Activated CD8-positive, alpha-beta T cell treated with anti-CD3 and anti-CD28 coated beads, Interleukin-2, amount 10 ng/mL, durations not matched to agents 7 days and 5 days (primary cell): ENCODE data around the gene CLSTN1. TPM values are rescaled to one million over a fixed set of nuclear protein-coding genes. Genes with fewer than 3 reads are reported as not detected.
A peak's percentile ranks its signal among the peaks of the same experiment; 100 is the strongest.

ENCODE experiments used
- ATAC-seq: fragments of 150-1000 bp; cut with Tn5 transposase; one replicate; pipeline ENCODE4 v1.10.0; 2021; ENCODE audit warnings: moderate library complexity
- CTCF ChIA-PET: fragments of 350-600 bp; sonication (Branson Sonifier 250); formaldehyde crosslinking; loops from one replicate; lab custom pipeline; 2021; ENCODE audit warnings: antibody characterized with exemption; lab: Charles Lee
- POLR2A ChIA-PET: fragments of 350-600 bp; sonication (Branson Sonifier 250); formaldehyde crosslinking; loops from one replicate; lab custom pipeline; 2021; ENCODE audit warnings: antibody characterized with exemption; lab: Charles Lee
- DNase-seq: peaks from one replicate; pipeline ENCODE4 v3.0.0-alpha.2; 2020
- H3K27ac Mint-ChIP-seq: one replicate; pipeline ENCODE4 v1.8.0; 2021; ENCODE audit warnings: mild to moderate bottlenecking, mixed read lengths
- H3K27me3 Mint-ChIP-seq: one replicate; pipeline ENCODE4 v1.8.0; 2021; ENCODE audit warnings: low read depth, mixed read lengths
- H3K36me3 Mint-ChIP-seq: one replicate; pipeline ENCODE4 v1.8.0; 2021; ENCODE audit warnings: low read depth, mixed read lengths
- H3K4me1 Mint-ChIP-seq: one replicate; pipeline ENCODE4 v1.8.0; 2021; ENCODE audit warnings: low read depth, mixed read lengths
- H3K4me3 Mint-ChIP-seq: one replicate; pipeline ENCODE4 v1.8.0; 2021; ENCODE audit warnings: mild to moderate bottlenecking, mixed read lengths
- H3K9me3 Mint-ChIP-seq: one replicate; pipeline ENCODE4 v1.8.0; 2022; ENCODE audit warnings: mixed read lengths; ENCODE audit not compliant: insufficient read depth
- total RNA-seq, 2 experiments: library from RNA; stranded (reverse); gene quantifications; one replicate each; pipeline ENCODE4 v1.2.3, GENCODE V29; 2021

The CLSTN1 gene
- total RNA-seq, 2 experiments from 2014 or later: 91.1 to 96.8 TPM

- Mint-ChIP-seq H3K9me3 (no peaks in the 10 kb centered on the region), H3K36me3 (peaks cover 62% of the 10 kb centered on the region), H3K27me3 (no peaks in the 10 kb centered on the region), H3K4me3 (peak overlapping the region; percentile 78), H3K27ac (peak overlapping the region; percentile 76), H3K4me1 (peaks cover 73% of the 10 kb centered on the region)
- ATAC-seq (peak; percentile 79), DNase-seq (peak; percentile 87)
- CTCF ChIA-PET: interaction anchor here (0.9 to 7.4 kb wide), 9 partner anchors 14 to 180 kb away, joined by 3 to 72 read pairs (median 5); partner anchors contain the start of gene PIK3CD
- POLR2A ChIA-PET: interaction anchor here (0.6 to 8.8 kb wide), 4 partner anchors 13 to 60 kb away, joined by 3 to 72 read pairs (median 13); partner anchors contain the start of gene PIK3CD
Observed at GRCh38 chr1:9689011-9689706, 134.6 kb downstream of the CLSTN1 start.

- Mint-ChIP-seq H3K27ac (peak overlapping the region; percentile 76), H3K27me3 (no peaks in the 10 kb centered on the region), H3K4me3 (peak overlapping the region; percentile 78), H3K36me3 (peaks cover 60% of the 10 kb centered on the region), H3K9me3 (no peaks in the 10 kb centered on the region), H3K4me1 (peaks cover 74% of the 10 kb centered on the region)
- CTCF ChIA-PET: interaction anchor here (0.9 to 7.4 kb wide), 9 partner anchors 14 to 180 kb away, joined by 3 to 72 read pairs (median 5); partner anchors contain the start of gene PIK3CD
- DNase-seq (no peak), ATAC-seq (no peak)
- POLR2A ChIA-PET: interaction anchor here (4.8 to 8.8 kb wide), 2 partner anchors 35 to 60 kb away, joined by 22 to 72 read pairs; partner anchors contain the start of gene PIK3CD
Observed at GRCh38 chr1:9688599-9688998, 135.2 kb downstream of the CLSTN1 start.

- H3K27ac Mint-ChIP-seq: peak overlapping the region; percentile 76
- ATAC-seq: no peak
Observed at GRCh38 chr1:9687874-9688582, 135.7 kb downstream of the CLSTN1 start.

GRCh38 chr1:9687120-9687873 is 136.5 kb downstream of the CLSTN1 start:
- H3K4me1 Mint-ChIP-seq: peaks cover 80% of the 10 kb centered on the region
- DNase-seq (peak; percentile 65), ATAC-seq (peak; percentile 35)
- no peaks in the 10 kb centered on the region for H3K9me3 Mint-ChIP-seq
- no peaks in the 10 kb centered on the region for H3K27me3 Mint-ChIP-seq
- peak overlapping the region; percentile 78 for H3K4me3 Mint-ChIP-seq
- H3K36me3 Mint-ChIP-seq: peaks cover 61% of the 10 kb centered on the region
- POLR2A ChIA-PET: interaction anchor here (0.8 to 8.8 kb wide), 5 partner anchors 27 to 58 kb away, joined by 3 to 72 read pairs (median 11); partner anchors contain the start of gene PIK3CD
- H3K27ac Mint-ChIP-seq: peak overlapping the region; percentile 80
- CTCF ChIA-PET: interaction anchor here (1.3 to 7.4 kb wide), 8 partner anchors 16 to 182 kb away, joined by 3 to 72 read pairs (median 5); partner anchors contain the start of gene PIK3CD

More at GRCh38 chr1:9687874-9688582, 135.7 kb downstream of the CLSTN1 start:
- Mint-ChIP-seq H3K27me3 (no peaks in the 10 kb centered on the region), H3K36me3 (peaks cover 62% of the 10 kb centered on the region), H3K4me1 (peaks cover 77% of the 10 kb centered on the region), H3K9me3 (no peaks in the 10 kb centered on the region), H3K4me3 (peak overlapping the region; percentile 78)
- ChIA-PET CTCF (interaction anchor here (0.9 to 7.4 kb wide), 10 partner anchors 15 to 181 kb away, joined by 3 to 72 read pairs (median 4); partner anchors contain the start of gene PIK3CD), POLR2A (interaction anchor here (0.8 to 8.8 kb wide), 4 partner anchors 28 to 59 kb away, joined by 3 to 72 read pairs (median 16); partner anchors contain the start of gene PIK3CD)
- no peak for DNase-seq

GRCh38 chr1:9684801-9685200 is 139.0 kb downstream of the CLSTN1 start:
- H3K36me3 Mint-ChIP-seq: peaks cover 49% of the 10 kb centered on the region
- no peaks in the 10 kb centered on the region for H3K27me3 Mint-ChIP-seq
- CTCF ChIA-PET: no interaction called here
- no peak for ATAC-seq
- peak overlapping the region; percentile 82 for H3K27ac Mint-ChIP-seq
- H3K4me1 Mint-ChIP-seq: peaks cover 69% of the 10 kb centered on the region
- H3K4me3 Mint-ChIP-seq: no peak overlapping the region
- POLR2A ChIA-PET: interaction anchor here (1.3 to 8.8 kb wide), 2 partner anchors 31 kb away, joined by 3 to 72 read pairs; partner anchors contain the start of gene PIK3CD
- no peaks in the 10 kb centered on the region for H3K9me3 Mint-ChIP-seq
- no peak for DNase-seq

GRCh38 chr1:9680828-9681227 is 142.9 kb downstream of the CLSTN1 start:
- ChIA-PET POLR2A (no interaction called here), CTCF (interaction anchor here (1.1 kb wide), 1 partner anchor 54 kb away, joined by 3 read pairs; no protein-coding TSS in a partner anchor)
- H3K27me3 Mint-ChIP-seq: no peaks in the 10 kb centered on the region
- H3K27ac Mint-ChIP-seq: peak overlapping the region; percentile 65
- peaks cover 71% of the 10 kb centered on the region for H3K4me1 Mint-ChIP-seq
- ATAC-seq (no peak), DNase-seq (no peak)
- H3K9me3 Mint-ChIP-seq: no peaks in the 10 kb centered on the region
- H3K4me3 Mint-ChIP-seq: no peak overlapping the region
- H3K36me3 Mint-ChIP-seq: peaks cover 56% of the 10 kb centered on the region

GRCh38 chr1:9680091-9680490 is 143.7 kb downstream of the CLSTN1 start:
- H3K4me1 Mint-ChIP-seq: peaks cover 73% of the 10 kb centered on the region

More at GRCh38 chr1:9680091-9680490, 143.7 kb downstream of the CLSTN1 start:
- CTCF ChIA-PET: interaction anchor here (1.1 kb wide), 1 partner anchor 53 kb away, joined by 3 read pairs; no protein-coding TSS in a partner anchor
- no peak for DNase-seq
- Mint-ChIP-seq H3K27me3 (no peaks in the 10 kb centered on the region), H3K9me3 (no peaks in the 10 kb centered on the region), H3K36me3 (peaks cover 57% of the 10 kb centered on the region), H3K4me3 (no peak overlapping the region), H3K27ac (no peak overlapping the region)
- POLR2A ChIA-PET: interaction anchor here (0.5 to 1.8 kb wide), 3 partner anchors 21 to 483 kb away, joined by 3 to 5 read pairs (median 4); no protein-coding TSS in a partner anchor
- no peak for ATAC-seq

Other genes starting within 250 kb of the CLSTN1 start
- gene TMEM201, start 235.1 kb downstream of the CLSTN1 start, total RNA-seq: 10 to 100 TPM; 21.1 to 23.2 TPM
- 100 to 1,000 TPM; 283 to 285 TPM for gene PIK3CD, start 172.2 kb downstream of the CLSTN1 start, total RNA-seq
- 10 to 100 TPM; 18.2 to 23.6 TPM for gene CTNNBIP1, start 86.3 kb upstream of the CLSTN1 start, total RNA-seq
- gene LZIC, start 119.4 kb upstream of the CLSTN1 start, total RNA-seq: 10 to 100 TPM; 34.7 to 36.3 TPM
- 1 to 10 TPM; 6.2 to 6.3 TPM for gene NMNAT1, start 119.5 kb upstream of the CLSTN1 start, total RNA-seq
- gene RBP7, start 173.3 kb upstream of the CLSTN1 start, total RNA-seq: not detected
- gene UBE4B, start 209.0 kb upstream of the CLSTN1 start, total RNA-seq: 10 to 100 TPM; 30.7 to 32.0 TPM